K562 (cell line): ENCODE measurements around the gene DNM1. TPM values are rescaled to one million over a fixed set of nuclear protein-coding genes. Genes with fewer than 3 reads are reported as not detected.

Source experiments
- ARID3A ChIP-seq: IDR thresholded peaks from 2 replicates; pipeline ENCODE4 v1.6.1; 2012; ENCODE audit warnings: low read depth, low read length, improper control_type of control experiment, borderline replicate concordance
- ARID4B ChIP-seq: sonication (generic); formaldehyde crosslinking; IDR thresholded peaks from 2 replicates; pipeline ENCODE4 v1.8.0; 2022; ENCODE audit warnings: mild to moderate bottlenecking, missing genetic modification reagents
- CAMTA2 ChIP-seq: fragments of 250-450 bp; sonication (Bioruptor Pico); conservative IDR thresholded peaks from 2 replicates; pipeline ENCODE4 v1.5.1; 2022
- FIP1L1 ChIP-seq: fragments of 200-400 bp; formaldehyde crosslinking; IDR thresholded peaks from 2 replicates; pipeline ENCODE4 v1.6.1; 2018; ENCODE audit warnings: mild to moderate bottlenecking, low read depth, low read length; ENCODE audit not compliant: poor library complexity, severe bottlenecking
- POLR2AphosphoS2 ChIP-seq: IDR thresholded peaks from 2 replicates; pipeline ENCODE4 v1.6.1; 2012; ENCODE audit warnings: low read length, improper control_type of control experiment
- POLR2AphosphoS5 ChIP-seq: IDR thresholded peaks from 2 replicates; pipeline ENCODE4 v1.6.1; 2011; ENCODE audit warnings: mild to moderate bottlenecking, low read depth, low read length, moderate library complexity; ENCODE audit not compliant: control insufficient read depth, insufficient read depth
- PPARD ChIP-seq: fragments of 250-450 bp; sonication (Bioruptor Pico); IDR thresholded peaks from 2 replicates; pipeline ENCODE4 v1.8.0; 2022; ENCODE audit warnings: inconsistent platforms, mild to moderate bottlenecking, moderate library complexity
- RBFOX2 ChIP-seq: fragments of 200-400 bp; formaldehyde crosslinking; IDR thresholded peaks from 2 replicates; pipeline ENCODE4 v1.6.1; 2017; ENCODE audit warnings: low read depth, mild to moderate bottlenecking, low read length, moderate library complexity
- SMARCA5 ChIP-seq: fragments of 450-650 bp; IDR thresholded peaks from 2 replicates; pipeline ENCODE4 v1.6.1; 2016
- SUPT5H ChIP-seq: fragments of 450-650 bp; IDR thresholded peaks from 2 replicates; pipeline ENCODE4 v1.6.1; 2016
- ZBTB26 ChIP-seq: fragments of 450-650 bp; formaldehyde crosslinking; IDR thresholded peaks from 2 replicates; pipeline ENCODE4 v1.4.0; 2022; ENCODE audit warnings: missing genetic modification characterization
- ZFP36 ChIP-seq: fragments of 150-350 bp; IDR thresholded peaks from 2 replicates; pipeline ENCODE4 v1.6.1; 2018; ENCODE audit warnings: low read length, low read depth; ENCODE audit not compliant: partially characterized antibody
- ZNF197 ChIP-seq: fragments of 200-800 bp; sonication (Bioruptor generic); IDR thresholded peaks from 2 replicates; pipeline ENCODE4 v1.6.1; 2016; ENCODE audit warnings: low read depth, missing genetic modification characterization, missing compliant biosample characterization
- ZNF583 ChIP-seq: fragments of 250-450 bp; sonication (Bioruptor Pico); IDR thresholded peaks from 2 replicates; pipeline ENCODE4 v1.4.0; 2020
- polyA plus RNA-seq, 8 experiments: library from polyadenylated mRNA; depleted of rRNA in 4 of 8; stranded (reverse) in 5 of 8; unstranded in 3 of 8; fragments of >200 nt; fragmentation: Nextera tagmentation in 2 of 8; fragmentation: Illumina TruSeq in 1 of 8; extraction: Ambion mirVana in 2 of 8; extraction: Trizol in 1 of 8; gene quantifications; 2 replicates each; pipeline versions ENCODE4 v1.2.1 to v1.2.3, GENCODE V29; 2011 to 2014; ENCODE audit warnings: inconsistent platforms in 1 of 8, missing spikeins in 1 of 8
- total RNA-seq, 7 experiments: library from RNA; depleted of rRNA in 6 of 7; stranded (reverse); fragments of >200 nt in 6 of 7; fragmentation: Illumina TruSeq in 2 of 7; extraction: Trizol in 2 of 7; gene quantifications; 2 replicates each; pipeline versions ENCODE4 v1.2.1 to v1.2.3, GENCODE V29; 2011 to 2021; ENCODE audit warnings: low replicate concordance in 1 of 7

The DNM1 gene
- total and polyA plus RNA-seq, 9 of the 15 experiments (the other 6 are each of a cell fraction or from before 2014, with no cell fraction given) = 0.39 to 23.1 (median 9.1) TPM

- TF ChIP-seq ARID4B (CRISPR knock-in tag) = no peak
- TF ChIP-seq PPARD (CRISPR knock-in tag) = 0 out of 2 replicates have a peak, but pooled peaks have one; percentile 14
- peak; percentile 43 for TF ChIP-seq SUPT5H
- TF ChIP-seq SMARCA5 = peak; percentile 64; the same call in 1 of the 2 replicates
- peak; percentile 90 for TF ChIP-seq ZFP36
- no peak for TF ChIP-seq ARID3A
- TF ChIP-seq ZBTB26 = 0 out of 2 replicates have a peak, but pooled peaks have one; percentile 5
- TF ChIP-seq CAMTA2 (CRISPR knock-in tag) = no peak
- TF ChIP-seq POLR2AphosphoS5 = peak; percentile 35
- TF ChIP-seq RBFOX2 = peak; percentile 58
- TF ChIP-seq FIP1L1 = peak; percentile 20
- no peak for TF ChIP-seq ZNF197 (CRISPR knock-in tag)
- TF ChIP-seq ZNF583 = 0 out of 2 replicates have a peak, but pooled peaks have one; percentile 16
- peak; percentile 46 for TF ChIP-seq POLR2AphosphoS2
Measured at GRCh38 chr9:128163523-128164306, 39.5 kb upstream of the DNM1 start (continued).
